ENCODE data around the gene ARHGEF4. TPM values are rescaled to one million over a fixed set of nuclear protein-coding genes. Genes with fewer than 3 reads are reported as not detected.

Gene ARHGEF4
- total and polyA plus RNA-seq, 10 of the 15 experiments (the other 5 are each of a cell fraction or from before 2014, with no cell fraction given): 0.02 to 0.24 (median 0.16) TPM; not detected in 6

- no peak for TF ChIP-seq ZBTB40 (IDR thresholded peaks at IDR 0.05; ENCODE audit: borderline replicate concordance)
These were observed 202.4 kb downstream of the ARHGEF4 start (continued) for GRCh38 chr2:131039101-131039440.

GRCh38 chr2:131039535-131039907 is 202.8 kb downstream of the ARHGEF4 start:
- Histone ChIP-seq H3K79me2 (ENCODE audit: control insufficient read depth, insufficient read depth, low read length) (no peaks in the 10 kb centered on the region), H3K9ac (ENCODE audit: control insufficient read depth, insufficient read depth, low read length) (no peak overlapping the region), H3K4me1 (ENCODE audit: control insufficient read depth, insufficient read depth, low read length) (no peaks in the 10 kb centered on the region), H3K36me3 (ENCODE audit: control insufficient read depth in 2 of 2, insufficient read depth in 2 of 2, low read length in 1 of 2) (no peaks in the 10 kb centered on the region), H3K9me3 (replicated peaks; ENCODE audit: control insufficient read depth, insufficient read depth, low read length) (no peaks in the 10 kb centered on the region), H4K20me1 (ENCODE audit: control insufficient read depth, insufficient read depth) (no peaks in the 10 kb centered on the region; the same call in 1 of the 2 replicates), H3K27me3 (replicated peaks in 1 of 2; ENCODE audit: control insufficient read depth in 2 of 2, insufficient read depth in 2 of 2, low read length in 1 of 2) (peaks cover 2% of the 10 kb centered on the region in 2 experiments; a peak in 1 of 4 replicates), H3K4me2 (ENCODE audit: control insufficient read depth, insufficient read depth) (no peak overlapping the region), H2AFZ (ENCODE audit: control insufficient read depth, low read depth, low read length) (no peak overlapping the region), H3K27ac (ENCODE audit: control insufficient read depth, insufficient read depth) (no peak overlapping the region), H3K4me3 (no peak overlapping the region)
- 89% methylated on average over 18 of the region's 23 CpGs for WGBS (ENCODE audit: insufficient coverage, insufficient replicate concordance, low lambda C conversion rate, missing lambda C conversion rate)
- BruUV-seq (replicated peaks): no TSS peak
- ChIA-PET RAD21 (ENCODE audit: unreplicated experiment) (no interaction called here), SMC1A (ENCODE audit: uncharacterized antibody, unreplicated experiment) (no interaction called here), CTCF (no interaction called here), POLR2A (no interaction called here)
- no peak for DNase-seq (ENCODE audit: low read depth, low spot score)
- intact Hi-C loops (cut with micrococcal nuclease; ENCODE audit: unreplicated experiment) (no loop called here), in situ Hi-C loops (cut with MboI) (no loop called here)
- TF ChIP-seq SIX5 (IDR thresholded peaks at IDR 0.05; ENCODE audit: low read depth, low read length, severe bottlenecking) (no peak), ZNF217 (IDR thresholded peaks at IDR 0.05) (no peak)
- ATAC-seq: no peak
- no peak for FAIRE-seq
